NB4 (cell line): ENCODE results near the gene ELP5.

Source experiments
- CTCF ChIP-seq: IDR thresholded peaks from one replicate; pipeline ENCODE4 v1.5.1; 2012; ENCODE audit warnings: low read depth, low read length
- MAX ChIP-seq: IDR thresholded peaks from 2 replicates; pipeline ENCODE4 v1.6.1; 2011; ENCODE audit warnings: low read depth, low read length

- TF ChIP-seq CTCF (peak; percentile 49), MAX (peak; percentile 57)
Observed at GRCh38 chr17:7214300-7215135, 37.5 kb upstream of the ELP5 start.
